ENCODE data around the gene DGKD.

The DGKD gene

GRCh38 chr2:233473878-233474277 lies 119.6 kb downstream of the DGKD start:
- Histone ChIP-seq H3K4me2 (ENCODE audit: low read depth, low read length, poor library complexity, severe bottlenecking) (no peak overlapping the region), H3F3A (ENCODE audit: insufficient read depth) (no peaks in the 10 kb centered on the region), H3K9me2 (replicated peaks; ENCODE audit: insufficient read depth, low read length) (no peaks in the 10 kb centered on the region), H3K27me3 (ENCODE audit: low read length) (no peaks in the 10 kb centered on the region), H3K27ac (ENCODE audit: low read depth, low read length) (no peak overlapping the region), H4K20me1 (ENCODE audit: low read depth, low read length) (no peaks in the 10 kb centered on the region), H2AFZ (ENCODE audit: low read depth, low read length, severe bottlenecking) (no peak overlapping the region), H3K4me3 (ENCODE audit: insufficient read depth, low read length, poor library complexity, severe bottlenecking) (no peak overlapping the region), H3K79me2 (ENCODE audit: insufficient read depth, low read length) (no peaks in the 10 kb centered on the region), H3K36me3 (ENCODE audit: low read length) (no peaks in the 10 kb centered on the region), H3K9ac (ENCODE audit: low read length) (no peak overlapping the region), H3K9me3 (ENCODE audit: insufficient read depth, low read length) (no peaks in the 10 kb centered on the region)
- no peak for TF ChIP-seq EZH2phosphoT487 (conservative IDR thresholded peaks at IDR 0.05; ENCODE audit: low read length)
- TF ChIP-seq, protein P1, sequence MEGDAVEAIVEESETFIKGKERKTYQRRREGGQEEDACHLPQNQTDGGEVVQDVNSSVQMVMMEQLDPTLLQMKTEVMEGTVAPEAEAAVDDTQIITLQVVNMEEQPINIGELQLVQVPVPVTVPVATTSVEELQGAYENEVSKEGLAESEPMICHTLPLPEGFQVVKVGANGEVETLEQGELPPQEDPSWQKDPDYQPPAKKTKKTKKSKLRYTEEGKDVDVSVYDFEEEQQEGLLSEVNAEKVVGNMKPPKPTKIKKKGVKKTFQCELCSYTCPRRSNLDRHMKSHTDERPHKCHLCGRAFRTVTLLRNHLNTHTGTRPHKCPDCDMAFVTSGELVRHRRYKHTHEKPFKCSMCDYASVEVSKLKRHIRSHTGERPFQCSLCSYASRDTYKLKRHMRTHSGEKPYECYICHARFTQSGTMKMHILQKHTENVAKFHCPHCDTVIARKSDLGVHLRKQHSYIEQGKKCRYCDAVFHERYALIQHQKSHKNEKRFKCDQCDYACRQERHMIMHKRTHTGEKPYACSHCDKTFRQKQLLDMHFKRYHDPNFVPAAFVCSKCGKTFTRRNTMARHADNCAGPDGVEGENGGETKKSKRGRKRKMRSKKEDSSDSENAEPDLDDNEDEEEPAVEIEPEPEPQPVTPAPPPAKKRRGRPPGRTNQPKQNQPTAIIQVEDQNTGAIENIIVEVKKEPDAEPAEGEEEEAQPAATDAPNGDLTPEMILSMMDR (IDR thresholded peaks at IDR 0.05; ENCODE audit: insufficient read depth, low read length, poor library complexity, severe bottlenecking): no peak

GRCh38 chr2:233474308-233475160 lies 120.2 kb downstream of the DGKD start:
- H3K9ac ChIP-seq (ENCODE audit: low read length): no peak overlapping the region
- no peaks in the 10 kb centered on the region for H3K9me2 ChIP-seq (replicated peaks; ENCODE audit: insufficient read depth, low read length)
- no peak overlapping the region for H2AFZ ChIP-seq (ENCODE audit: low read depth, low read length, severe bottlenecking)
- H3K79me2 ChIP-seq (ENCODE audit: insufficient read depth, low read length): no peaks in the 10 kb centered on the region
- no peaks in the 10 kb centered on the region for H3K9me3 ChIP-seq (ENCODE audit: insufficient read depth, low read length)
- no peak overlapping the region for H3K4me3 ChIP-seq (ENCODE audit: insufficient read depth, low read length, poor library complexity, severe bottlenecking)
- H3F3A ChIP-seq (ENCODE audit: insufficient read depth): no peaks in the 10 kb centered on the region
- TF ChIP-seq EZH2phosphoT487 (conservative IDR thresholded peaks at IDR 0.05; ENCODE audit: low read length): no peak
- TF ChIP-seq, protein P1 (IDR thresholded peaks at IDR 0.05; ENCODE audit: insufficient read depth, low read length, poor library complexity, severe bottlenecking): no peak
- H4K20me1 ChIP-seq (ENCODE audit: low read depth, low read length): no peaks in the 10 kb centered on the region
- H3K27ac ChIP-seq (ENCODE audit: low read depth, low read length): no peak overlapping the region
- H3K27me3 ChIP-seq (ENCODE audit: low read length): no peaks in the 10 kb centered on the region
- H3K36me3 ChIP-seq (ENCODE audit: low read length): no peaks in the 10 kb centered on the region
- H3K4me2 ChIP-seq (ENCODE audit: low read depth, low read length, poor library complexity, severe bottlenecking): no peak overlapping the region

DNA sequence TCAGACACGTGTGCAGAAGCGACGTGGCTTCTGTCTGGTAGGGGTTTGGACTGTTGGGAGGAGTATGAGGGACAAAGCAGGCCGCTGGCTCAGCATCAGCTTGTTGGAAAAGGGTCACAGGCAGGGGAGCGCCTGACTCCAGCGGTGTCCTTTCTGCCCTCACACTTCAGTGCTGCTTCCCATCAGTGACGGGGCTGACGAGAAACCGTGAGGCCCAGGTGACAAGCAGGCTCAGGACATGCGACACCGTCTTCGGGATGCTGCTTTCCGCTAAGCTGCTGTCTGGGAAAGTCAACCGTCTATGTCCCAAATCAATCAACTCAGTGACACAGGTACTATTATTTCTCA lies 121.7 kb downstream of the DGKD start:
- no peak overlapping the region for H3K4me3 ChIP-seq (ENCODE audit: insufficient read depth, low read length, poor library complexity, severe bottlenecking)
- TF ChIP-seq EZH2phosphoT487 (conservative IDR thresholded peaks at IDR 0.05; ENCODE audit: low read length): no peak
- TF ChIP-seq, protein P1 (IDR thresholded peaks at IDR 0.05; ENCODE audit: insufficient read depth, low read length, poor library complexity, severe bottlenecking): no peak
- no peak overlapping the region for H3K4me2 ChIP-seq (ENCODE audit: low read depth, low read length, poor library complexity, severe bottlenecking)
- no peaks in the 10 kb centered on the region for H3K36me3 ChIP-seq (ENCODE audit: low read length)
- no peak overlapping the region for H2AFZ ChIP-seq (ENCODE audit: low read depth, low read length, severe bottlenecking)
- H3K9me2 ChIP-seq (replicated peaks; ENCODE audit: insufficient read depth, low read length): no peaks in the 10 kb centered on the region
- no peaks in the 10 kb centered on the region for H3K9me3 ChIP-seq (ENCODE audit: insufficient read depth, low read length)
- no peaks in the 10 kb centered on the region for H3K27me3 ChIP-seq (ENCODE audit: low read length)
- H3F3A ChIP-seq (ENCODE audit: insufficient read depth): no peaks in the 10 kb centered on the region
- H3K9ac ChIP-seq (ENCODE audit: low read length): no peak overlapping the region
- no peak overlapping the region for H3K27ac ChIP-seq (ENCODE audit: low read depth, low read length)
- H4K20me1 ChIP-seq (ENCODE audit: low read depth, low read length): no peaks in the 10 kb centered on the region
- H3K79me2 ChIP-seq (ENCODE audit: insufficient read depth, low read length): no peaks in the 10 kb centered on the region
